Activated CD4-positive, CD25-positive, alpha-beta regulatory T cell (primary cell): Measurements from ENCODE around the gene CAMSAP2.
"Not testable (repeated sequence)": the region's sequence is repeated elsewhere in the genome, so short reads cannot be mapped to it uniquely, and the experiment has no call there.

Experiments used
- DNase-seq, 4 experiments: peaks; one replicate each; lab custom pipeline; 2025; lab: John Stamatoyannopoulos, UW

Gene CAMSAP2

DNA sequence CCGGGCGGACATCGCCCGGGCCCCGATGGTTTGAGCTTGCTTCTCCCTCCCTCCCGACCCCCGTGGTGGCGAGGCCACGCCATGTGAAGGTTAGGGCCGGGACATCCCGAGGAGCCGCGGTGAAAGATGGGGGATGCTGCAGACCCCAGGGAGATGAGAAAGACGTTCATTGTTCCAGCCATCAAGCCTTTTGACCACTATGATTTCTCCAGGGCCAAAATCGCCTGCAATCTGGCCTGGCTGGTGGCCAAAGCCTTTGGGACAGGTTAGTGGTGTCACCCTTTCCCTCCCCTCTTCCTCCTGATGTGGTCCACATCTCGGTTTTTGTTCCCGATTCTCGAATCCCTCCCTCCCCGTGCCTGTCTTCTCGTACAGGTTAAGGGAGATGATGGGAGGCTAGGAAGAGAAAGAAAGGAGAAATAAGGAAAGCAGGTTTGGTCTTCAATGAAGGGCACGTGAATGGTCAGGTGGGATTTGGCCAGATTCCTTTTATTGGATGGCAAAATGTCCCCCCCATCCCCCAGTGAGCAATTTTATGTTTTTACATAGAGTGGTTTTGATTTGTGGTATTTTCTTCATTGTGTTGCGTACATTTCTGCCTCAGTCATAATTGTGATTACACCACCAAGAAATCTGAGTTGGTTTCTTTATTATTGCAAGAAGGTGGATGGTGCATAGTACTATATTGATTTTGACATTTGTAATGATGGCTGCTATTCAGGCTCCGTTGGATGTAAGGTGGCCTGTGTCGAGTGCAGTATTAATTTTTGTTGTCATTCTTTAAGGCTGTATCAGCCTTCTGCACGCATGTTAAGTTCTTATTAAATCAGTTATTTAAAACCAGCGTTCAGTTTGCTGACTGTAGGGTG, 1.2 kb downstream of the CAMSAP2 start:
- DNase-seq, result no peak

DNA sequence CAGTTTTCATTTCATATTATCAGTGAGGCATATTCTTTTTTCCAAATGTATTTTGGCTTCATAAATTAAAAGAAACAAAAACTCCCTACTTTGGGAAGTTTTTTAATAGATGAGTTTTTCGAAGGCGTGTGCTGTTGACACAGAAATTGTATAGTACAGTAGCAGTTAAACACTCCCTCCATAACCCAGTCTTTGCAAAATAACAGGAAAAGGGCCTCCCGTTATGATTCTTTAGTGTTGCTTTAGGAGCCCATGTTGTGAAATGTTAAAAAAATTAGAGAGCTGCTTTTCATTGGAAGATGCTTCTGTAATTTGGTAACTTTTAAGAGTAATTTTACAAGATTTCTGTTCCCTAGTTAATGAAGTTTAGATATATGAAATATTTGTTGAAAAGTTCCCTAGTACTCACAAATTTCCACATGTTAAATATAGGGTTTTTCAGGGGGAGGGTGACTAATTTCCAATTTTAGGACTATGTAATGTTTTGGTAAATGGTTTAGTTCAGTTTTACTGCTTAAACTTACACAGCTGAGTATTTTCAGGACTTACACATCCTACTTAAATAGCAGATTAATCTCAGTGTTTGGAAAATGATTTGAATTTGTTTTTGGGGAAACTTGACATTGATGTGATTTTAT, 2.0 kb downstream of the CAMSAP2 start:
- no peak for DNase-seq

DNA sequence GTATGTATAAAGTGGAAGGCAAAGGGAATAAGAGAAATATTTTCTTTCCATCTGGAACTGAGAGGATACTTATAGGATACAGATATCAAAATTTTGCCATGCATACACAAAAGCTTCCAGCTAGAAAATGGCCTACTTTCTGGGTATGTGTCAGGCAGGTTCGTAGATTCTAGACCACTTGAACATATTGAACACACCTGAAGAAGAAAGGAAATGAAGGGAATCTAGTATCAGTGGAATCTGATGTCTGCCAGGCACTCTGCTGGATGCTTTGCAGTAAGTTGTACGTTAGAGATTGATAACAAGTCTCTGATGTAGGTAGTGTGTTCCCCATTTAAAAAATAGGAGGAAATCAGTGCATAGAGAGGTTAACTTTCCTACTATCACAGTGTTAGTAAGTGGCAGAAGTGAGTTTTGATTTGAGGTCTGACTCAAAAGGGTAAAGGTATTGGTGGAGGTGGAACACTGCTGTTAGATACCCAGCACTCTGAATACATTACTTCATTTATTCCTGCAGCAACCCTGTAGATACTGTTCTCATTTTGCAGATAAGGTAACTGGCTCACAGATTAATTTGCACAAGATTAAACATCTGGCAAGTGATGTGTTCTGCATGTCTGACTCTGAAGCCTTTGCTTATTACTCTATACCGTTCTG, 3.0 kb downstream of the CAMSAP2 start:
- DNase-seq, result no peak

DNA sequence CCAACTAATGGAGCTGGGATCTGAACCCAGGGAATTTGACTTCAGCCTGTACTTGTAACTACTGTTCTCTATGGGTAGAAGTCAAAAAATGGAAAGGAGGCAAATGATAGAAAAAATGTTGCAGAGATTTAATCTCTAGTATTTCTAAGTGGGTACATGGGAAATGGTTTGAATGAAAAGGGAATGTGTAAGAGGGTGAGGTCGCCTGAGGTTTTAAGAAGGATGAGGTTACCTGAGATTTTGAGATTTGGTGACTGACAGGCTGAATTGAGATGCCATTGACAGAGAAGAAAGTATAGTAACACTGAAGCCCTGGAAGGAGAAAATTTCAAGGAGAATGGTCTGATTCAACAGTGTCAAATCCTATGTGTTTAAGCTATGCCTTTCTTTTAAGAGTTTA, 5.5 kb downstream of the CAMSAP2 start:
- no peak for DNase-seq

DNA sequence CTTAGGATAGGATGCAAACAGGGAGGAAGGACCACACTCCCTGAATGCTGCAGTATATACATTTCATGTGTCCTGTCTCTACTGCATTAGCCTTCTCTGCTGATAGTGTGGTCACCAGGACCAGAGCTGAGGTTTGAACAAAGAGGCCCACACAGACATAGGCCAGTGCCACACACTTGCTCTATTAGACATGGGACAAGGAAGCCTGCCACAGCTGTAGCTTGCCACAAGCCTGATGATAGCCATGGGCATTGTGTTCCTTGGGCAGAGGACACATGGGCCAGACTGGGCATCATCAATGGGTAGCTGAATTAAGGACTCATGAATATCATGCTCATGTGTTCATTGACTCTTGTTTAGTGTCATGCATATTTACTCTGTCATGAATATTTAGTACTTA, 10.4 kb downstream of the CAMSAP2 start:
- no peak for DNase-seq

DNA sequence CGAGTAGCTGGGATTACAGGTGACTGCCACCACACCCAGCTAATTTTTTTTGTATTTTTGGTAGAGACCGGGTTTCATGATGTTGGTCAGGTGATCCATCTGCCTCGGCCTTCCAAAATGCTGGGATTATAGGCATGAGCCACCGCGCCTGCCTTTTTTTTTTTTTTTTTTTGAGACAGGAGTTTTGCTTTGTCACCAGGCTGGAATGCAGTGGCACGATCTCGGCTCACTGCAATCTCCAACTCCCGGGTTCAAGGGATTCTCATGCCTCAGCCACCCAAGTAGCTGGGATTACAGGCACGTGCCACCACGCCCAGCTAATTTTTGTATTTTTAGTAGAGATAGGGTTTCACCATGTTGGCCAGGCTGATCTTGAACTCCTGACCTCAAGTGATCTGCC, 12.1 kb downstream of the CAMSAP2 start:
- not testable (repeated sequence) for DNase-seq

DNA sequence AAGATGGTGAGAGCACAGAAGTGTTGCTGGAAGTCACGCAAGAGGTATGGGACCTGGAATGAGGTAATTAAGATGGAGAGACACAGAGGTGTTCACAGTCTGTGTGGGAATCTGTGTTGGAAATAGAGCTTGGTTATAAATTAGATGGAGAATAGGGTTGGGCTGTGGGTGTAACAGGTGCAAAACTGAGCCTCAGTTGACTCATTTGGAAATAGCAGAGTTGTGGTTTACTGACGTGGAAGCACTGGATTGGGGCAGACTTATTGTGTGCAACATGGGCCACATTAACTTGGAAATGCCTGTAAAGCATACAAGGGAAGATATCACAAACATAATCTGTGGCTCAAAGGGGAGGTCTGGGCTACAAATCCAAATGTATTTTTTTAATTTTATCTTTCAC, 13.0 kb downstream of the CAMSAP2 start:
- no peak for DNase-seq

DNA sequence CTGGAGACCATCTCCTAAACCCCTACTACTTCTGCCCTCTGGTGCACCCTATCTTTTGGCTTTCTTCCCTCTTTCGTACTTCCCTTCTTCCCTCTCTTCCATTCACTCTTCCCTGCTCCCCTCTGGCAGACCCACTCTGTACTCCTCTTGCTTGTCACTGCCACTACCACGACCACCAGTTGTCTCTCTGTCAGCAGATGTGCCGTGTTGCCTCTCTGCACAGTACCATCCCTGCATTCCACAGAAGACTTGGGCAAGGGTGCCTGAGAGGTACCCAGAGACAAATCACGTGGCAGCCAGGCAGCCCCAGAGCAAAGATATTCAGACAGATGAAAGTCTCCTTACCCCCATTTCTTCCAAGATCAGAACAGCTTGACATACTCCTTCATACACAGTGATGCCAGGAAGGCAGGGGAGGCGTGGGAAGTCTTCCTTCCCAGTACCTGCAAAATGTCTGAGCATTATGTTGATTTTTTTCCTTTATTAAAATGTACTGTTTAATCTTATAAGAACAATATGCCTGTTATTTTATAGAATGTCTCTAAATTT, 15.0 kb downstream of the CAMSAP2 start:
- DNase-seq, result no peak

GRCh38 chr1:200755456-200755855, 16.8 kb downstream of the CAMSAP2 start:
- no peak for DNase-seq

- DNase-seq, result no peak
Measured at GRCh38 chr1:200762089-200762488, 23.4 kb downstream of the CAMSAP2 start.

- no peak for DNase-seq
Measured at GRCh38 chr1:200767321-200767720, 28.6 kb downstream of the CAMSAP2 start.

DNA sequence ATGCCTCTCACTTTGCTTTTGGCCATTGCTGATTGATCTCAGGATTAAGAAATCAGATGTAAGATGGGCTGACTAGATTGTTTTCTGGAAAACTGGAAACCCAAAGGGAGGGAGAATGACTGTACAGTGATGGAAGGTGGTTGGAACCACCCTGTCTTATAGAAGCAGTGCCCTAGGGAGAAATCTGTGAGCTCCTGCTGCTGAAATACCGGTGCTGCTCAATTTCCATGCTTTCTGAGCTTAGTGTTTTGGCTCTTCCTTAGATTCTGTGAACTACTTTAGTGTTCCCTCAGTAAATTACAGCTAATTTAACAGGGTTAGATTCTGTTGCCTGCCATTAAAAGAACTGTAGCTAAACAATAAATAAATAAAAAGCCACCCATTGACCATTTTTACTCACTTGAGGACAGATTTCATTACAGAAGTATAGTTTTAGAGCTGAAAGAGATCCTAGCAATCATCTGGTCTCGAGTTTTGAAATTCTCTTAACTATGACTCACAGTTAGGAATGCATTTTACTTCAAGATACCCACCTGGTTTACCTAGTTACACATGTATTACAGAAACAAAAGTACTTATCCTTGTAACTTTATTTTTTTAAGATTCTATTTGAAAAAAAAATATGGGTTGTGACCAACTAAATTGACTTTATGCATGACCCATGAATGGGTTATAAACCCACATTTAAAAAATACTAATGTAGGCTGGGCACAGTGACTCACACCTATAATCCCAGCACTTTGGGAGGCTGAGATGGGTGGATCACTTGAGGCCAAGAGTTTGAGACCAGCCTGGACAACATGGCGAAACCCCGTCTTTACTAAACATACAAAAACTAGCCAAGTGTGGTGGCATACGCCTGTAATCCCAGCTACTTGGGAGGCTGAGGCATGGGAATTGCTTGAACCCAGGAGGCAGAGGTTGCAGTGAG, 33.2 kb downstream of the CAMSAP2 start:
- DNase-seq, result no peak

GRCh38 chr1:200774311-200774710, 35.6 kb downstream of the CAMSAP2 start:
- no peak for DNase-seq

DNA sequence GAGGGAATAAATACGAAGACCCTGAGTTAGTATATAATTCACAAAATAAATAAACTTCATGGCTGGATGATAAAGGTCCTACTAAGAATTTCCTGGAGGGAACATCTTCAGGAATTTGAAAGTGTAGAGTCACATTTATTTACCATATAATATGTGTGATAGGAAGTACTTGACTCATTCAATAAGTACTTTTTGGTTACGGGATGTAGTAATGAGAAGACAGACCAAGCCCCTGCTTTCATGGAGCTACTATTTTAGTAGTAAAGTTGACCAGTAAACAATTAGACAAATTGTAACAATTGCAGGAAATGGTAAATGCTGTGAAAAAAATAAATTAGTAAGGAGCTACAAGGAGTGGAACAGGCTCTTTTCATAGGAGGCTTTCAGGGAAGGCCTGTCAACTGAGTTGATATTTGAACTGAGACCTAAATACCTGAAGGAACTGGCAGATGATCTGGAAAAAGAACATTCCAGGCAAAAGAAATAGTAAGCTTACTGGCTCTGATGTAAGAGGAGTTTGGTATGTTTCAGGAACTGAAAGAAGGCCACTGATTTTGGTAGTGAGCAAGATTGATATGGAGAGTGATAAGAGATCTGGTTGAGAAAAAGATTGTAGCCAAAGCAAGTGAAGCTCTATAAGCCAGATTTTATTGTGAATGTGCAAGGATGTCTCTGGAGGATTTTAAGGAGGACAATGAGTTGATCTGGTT, 36.2 kb downstream of the CAMSAP2 start:
- no peak for DNase-seq

DNA sequence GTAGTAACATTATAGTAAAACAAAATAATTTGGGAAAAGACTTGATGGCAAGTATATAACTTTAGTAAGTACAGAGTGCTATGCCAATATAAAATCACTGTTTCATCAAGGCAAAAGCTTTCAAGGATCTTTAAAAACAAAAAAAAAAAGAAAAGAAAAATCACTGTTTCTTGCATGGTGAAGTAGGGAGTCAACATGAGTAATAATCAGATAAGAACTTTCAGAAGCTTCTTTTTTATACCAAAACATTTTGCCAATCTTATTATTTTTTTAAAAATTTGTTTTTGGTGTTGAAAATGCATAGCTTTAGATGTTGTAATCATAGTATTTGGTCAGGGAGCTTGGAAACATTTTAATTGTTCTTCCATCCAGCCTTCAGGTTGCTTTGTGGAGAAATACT, 37.2 kb downstream of the CAMSAP2 start:
- DNase-seq, result no peak

- DNase-seq, result no peak
Measured at GRCh38 chr1:200776949-200777348, 38.3 kb downstream of the CAMSAP2 start.

DNA sequence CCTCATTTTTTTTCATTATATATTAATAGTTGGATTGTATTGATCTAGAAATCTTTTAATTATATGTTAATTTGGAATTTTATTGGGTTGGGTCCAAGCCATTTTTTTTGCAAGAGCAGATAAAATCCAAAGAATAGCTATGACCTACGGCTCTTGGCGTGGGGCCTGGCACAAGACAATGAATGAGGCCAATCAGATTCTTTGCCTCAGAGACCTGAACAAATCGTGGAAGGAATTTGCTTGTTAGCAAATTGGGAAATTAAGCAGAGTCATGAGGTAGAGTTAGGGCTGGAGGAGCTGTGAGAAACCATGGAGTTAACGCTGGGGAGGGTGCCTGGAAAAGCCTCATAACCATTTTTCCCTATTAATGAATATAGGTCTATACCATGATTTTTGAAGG, 40.1 kb downstream of the CAMSAP2 start:
- no peak for DNase-seq

DNA sequence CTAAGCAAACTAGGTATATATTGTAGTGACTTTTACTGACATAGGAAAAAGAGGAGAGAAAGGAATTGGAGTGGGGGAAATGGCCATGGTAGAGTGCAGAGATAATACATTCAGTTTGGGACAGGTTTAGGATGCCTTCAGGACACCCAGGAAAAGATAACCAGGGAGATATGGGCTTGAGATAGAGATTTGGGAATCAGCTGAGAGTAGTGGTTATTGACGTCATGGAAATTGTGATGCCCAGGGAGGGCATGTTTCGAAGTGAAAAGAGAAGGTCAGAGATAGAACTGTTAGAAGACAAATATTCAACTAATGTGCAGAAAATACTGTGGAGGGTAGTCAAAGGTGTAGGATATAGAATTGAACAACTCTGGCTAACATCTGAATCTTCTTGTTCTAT, 40.6 kb downstream of the CAMSAP2 start:
- DNase-seq, result no peak

- no peak for DNase-seq
Measured at GRCh38 chr1:200780545-200781369, 42.1 kb downstream of the CAMSAP2 start.

- DNase-seq, result no peak
Measured at GRCh38 chr1:200783926-200784325, 45.2 kb downstream of the CAMSAP2 start.
